Testis (tissue), 3 donors: Measurements from ENCODE around the gene KCND3. TPM values are rescaled to one million over a fixed set of nuclear protein-coding genes. Genes with fewer than 3 reads are reported as not detected.

Source experiments
- DNase-seq: peaks from one replicate; pipeline ENCODE4 v3.0.0-alpha.2; 2019
- H3K27ac ChIP-seq, 2 donors: fragments of 200-600 bp; sonication (generic); one replicate each; pipeline ENCODE4 v1.5.1; 2019
- H3K27me3 ChIP-seq: fragments of 200-600 bp; sonication (generic); one replicate; pipeline ENCODE4 v1.5.1; 2019
- H3K36me3 ChIP-seq: fragments of 200-600 bp; sonication (generic); one replicate; pipeline ENCODE4 v1.5.1; 2017; ENCODE audit warnings: low read depth; ENCODE audit errors: missing control alignments
- H3K4me1 ChIP-seq: fragments of 200-600 bp; sonication (generic); one replicate; pipeline ENCODE4 v1.5.1; 2019
- H3K4me3 ChIP-seq, 2 donors: fragments of 200-600 bp; sonication (generic); one replicate each; pipeline ENCODE4 v1.5.1; 2017 to 2019
- H3K9me3 ChIP-seq: fragments of 200-600 bp; sonication (generic); one replicate; pipeline ENCODE4 v1.5.1; 2017
- CTCF ChIP-seq, 3 experiments: fragments of 450-650 bp in 2 of 3; fragments of 200-600 bp in 1 of 3; sonication (generic) in 1 of 3; IDR thresholded peaks; one replicate each; pipeline ENCODE4 v1.5.1; 2016 to 2019; ENCODE audit warnings: antibody characterized with exemption in 3 of 3, mild to moderate bottlenecking in 2 of 3, moderate library complexity in 1 of 3
- POLR2A ChIP-seq: fragments of 450-650 bp; IDR thresholded peaks from one replicate; pipeline ENCODE4 v1.6.1; 2017; ENCODE audit warnings: antibody characterized with exemption, mild to moderate bottlenecking, moderate library complexity
- WGBS, 2 donors: methylation state at CpG; one replicate each; pipeline ENCODE4 v1.1.5; 2018; 5-methylcytosine and 5-hydroxymethylcytosine counted together
- intact Hi-C: fragments of 100-400 bp; cut with DNase I; formaldehyde crosslinking; loops from one replicate; pipeline ENCODE4 v1.15.1; 2023; ENCODE audit warnings: low total_unique reads
- polyA plus RNA-seq: library from polyadenylated mRNA; stranded (reverse); fragments of 350-450 nt; fragmentation: Illumina TruSeq; extraction: RNeasy Lipid Tissue Mini Kit (QIAGEN cat#74804); gene quantifications from one replicate; pipeline ENCODE4 v1.2.3, GENCODE V29; 2014; ENCODE audit warnings: low read depth, low replicate concordance; ENCODE audit not compliant: insufficient read depth
- total RNA-seq, 2 donors: library from RNA; depleted of rRNA; stranded (reverse); fragments of >200 nt; gene quantifications; one replicate each; pipeline ENCODE4 v1.2.3, GENCODE V29; 2016

Gene KCND3
- total and polyA plus RNA-seq, 3 donors from 2014 or later = 5.5 to 6.6 (median 6.0) TPM

DNA sequence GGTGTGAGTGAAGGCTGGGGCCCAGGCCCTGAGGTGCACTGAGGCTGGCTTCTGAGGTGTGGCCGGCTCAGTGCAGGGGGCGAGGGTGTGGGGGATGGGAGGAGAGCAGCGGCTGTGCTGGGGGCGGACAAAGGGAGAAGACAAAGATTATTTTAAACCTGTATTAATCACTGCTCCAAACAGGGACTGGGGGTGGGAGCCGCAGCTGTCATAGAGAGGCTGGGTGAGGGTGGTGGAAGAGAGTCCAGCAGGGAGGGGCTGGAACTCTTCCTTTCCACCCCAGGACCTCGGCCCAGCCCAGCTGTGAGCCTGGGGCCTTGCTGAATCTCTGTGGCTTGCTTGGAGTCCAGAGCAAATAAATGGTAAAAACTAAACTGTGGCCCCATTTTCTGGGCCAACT, 106.9 kb downstream of the KCND3 start:
- no peak for TF ChIP-seq CTCF (IDR thresholded peaks at IDR 0.05)
- no peak for TF ChIP-seq POLR2A
- H3K4me1 ChIP-seq = no peaks in the 10 kb centered on the region
- no peaks in the 10 kb centered on the region for H3K9me3 ChIP-seq
- DNase-seq = no peak
- H3K27me3 ChIP-seq = no peaks in the 10 kb centered on the region
- H3K36me3 ChIP-seq = no peaks in the 10 kb centered on the region
- 83 to 87% methylated on average over 6 of the region's 6 CpGs for WGBS, 2 donors
- H3K27ac ChIP-seq = no peak overlapping the region
- intact Hi-C loops = no loop called here
- H3K4me3 ChIP-seq = no peak overlapping the region

DNA sequence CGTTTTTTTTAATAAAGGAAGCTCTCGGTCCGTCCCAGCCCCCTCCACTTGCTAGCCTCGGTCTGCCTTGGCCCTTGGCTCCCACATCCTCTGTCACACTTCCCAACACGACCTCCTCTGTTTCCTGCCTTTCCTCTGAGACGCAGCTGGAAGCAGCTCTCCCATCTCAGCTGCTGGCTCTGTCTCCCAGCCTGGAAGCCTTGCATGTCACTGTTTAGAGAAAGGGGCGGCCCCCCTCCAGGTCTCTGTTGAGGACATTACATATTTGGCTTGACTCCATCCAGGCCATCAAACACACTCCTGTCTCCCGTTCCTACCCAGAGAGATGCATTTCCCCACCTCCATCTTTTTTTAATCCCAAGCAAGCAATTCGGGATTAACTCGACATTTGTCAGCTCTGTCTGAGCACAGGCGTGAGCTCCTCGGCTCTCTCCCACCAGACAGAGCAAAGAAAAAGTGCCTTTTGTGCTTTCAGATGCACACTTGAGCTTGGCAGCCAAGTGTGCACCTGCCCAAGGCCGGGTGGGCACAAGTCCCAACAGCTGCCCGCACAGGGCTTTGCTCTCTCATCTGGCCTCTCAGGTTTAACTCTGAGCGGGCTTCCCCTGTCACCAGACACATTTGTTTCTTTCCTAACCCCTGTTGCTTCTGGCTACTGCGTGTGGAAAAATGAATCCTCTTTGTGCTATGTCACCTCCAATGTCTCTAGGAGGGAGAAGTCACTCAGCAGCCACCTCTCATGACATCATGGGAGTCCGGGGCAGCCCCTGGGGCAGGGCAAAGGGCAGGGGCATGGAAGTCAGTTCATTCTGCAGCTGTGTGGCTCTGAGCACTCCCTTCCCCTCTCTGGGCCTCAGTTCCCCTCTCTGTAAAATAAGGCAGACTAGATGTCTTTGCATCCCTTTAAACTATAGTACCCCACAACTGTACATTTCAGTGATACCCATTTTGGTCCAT, 108.3 kb downstream of the KCND3 start:
- no peak for TF ChIP-seq POLR2A
- no peak for TF ChIP-seq CTCF (IDR thresholded peaks at IDR 0.05)
- intact Hi-C loops = no loop called here
- no peaks in the 10 kb centered on the region for H3K4me1 ChIP-seq
- H3K27ac ChIP-seq = no peak overlapping the region
- no peaks in the 10 kb centered on the region for H3K9me3 ChIP-seq
- no peaks in the 10 kb centered on the region for H3K27me3 ChIP-seq
- no peak for DNase-seq
- WGBS, 2 donors = 39 to 42% methylated on average over 17 of the region's 17 CpGs
- H3K36me3 ChIP-seq = no peaks in the 10 kb centered on the region
- no peak overlapping the region for H3K4me3 ChIP-seq

- no peak for DNase-seq
- TF ChIP-seq CTCF (IDR thresholded peaks at IDR 0.05) = no peak
- TF ChIP-seq POLR2A = no peak
- Histone ChIP-seq H3K27me3 (no peaks in the 10 kb centered on the region), H3K9me3 (no peaks in the 10 kb centered on the region), H3K4me3 (no peak overlapping the region), H3K27ac (no peak overlapping the region), H3K4me1 (no peaks in the 10 kb centered on the region), H3K36me3 (no peaks in the 10 kb centered on the region)
- 72 to 73% methylated on average over 4 of the region's 4 CpGs for WGBS, 2 donors
- intact Hi-C loops = no loop called here
Observed at GRCh38 chr1:111879081-111879480, 110.4 kb downstream of the KCND3 start.

- Histone ChIP-seq H3K9me3 (no peaks in the 10 kb centered on the region), H3K4me1 (no peaks in the 10 kb centered on the region), H3K27me3 (no peaks in the 10 kb centered on the region), H3K36me3 (no peaks in the 10 kb centered on the region), H3K4me3 (no peak overlapping the region), H3K27ac (no peak overlapping the region)
- intact Hi-C loops = no loop called here
- TF ChIP-seq CTCF (IDR thresholded peaks at IDR 0.05) (no peak), POLR2A (no peak)
- DNase-seq = no peak
- 63 to 75% methylated on average over 1 of the region's 1 CpG for WGBS, 2 donors
Observed at GRCh38 chr1:111878649-111879048, 110.8 kb downstream of the KCND3 start.

DNA sequence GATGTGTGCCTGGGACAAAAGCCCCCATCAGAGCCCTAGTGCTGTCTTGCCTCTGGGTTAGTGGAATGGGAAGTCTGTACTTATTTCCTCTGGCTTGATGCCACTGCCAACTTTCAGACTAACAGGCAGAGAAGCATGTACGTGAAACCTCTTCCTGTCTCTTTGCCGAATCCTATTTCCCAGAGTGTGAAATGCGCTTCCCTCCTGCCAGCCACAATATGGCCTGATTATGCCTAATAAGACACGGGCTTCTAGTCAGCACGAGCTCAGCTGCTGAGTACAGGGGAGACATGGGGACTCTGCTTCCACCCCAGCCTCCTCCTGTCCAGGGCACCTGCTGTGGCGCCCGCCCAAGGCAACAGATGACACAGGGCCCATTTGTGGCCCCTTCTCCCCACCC, 111.4 kb downstream of the KCND3 start:
- intact Hi-C loops = no loop called here
- H3K27ac ChIP-seq = no peak overlapping the region
- H3K4me1 ChIP-seq = no peaks in the 10 kb centered on the region
- TF ChIP-seq CTCF (IDR thresholded peaks at IDR 0.05) (no peak), POLR2A (no peak)
- no peak for DNase-seq
- H3K4me3 ChIP-seq = no peak overlapping the region
- H3K9me3 ChIP-seq = no peaks in the 10 kb centered on the region
- no peaks in the 10 kb centered on the region for H3K36me3 ChIP-seq
- 72 to 84% methylated on average over 7 of the region's 7 CpGs for WGBS, 2 donors
- no peaks in the 10 kb centered on the region for H3K27me3 ChIP-seq
